OCI-LY7 (cell line): ENCODE results near the gene KREMEN1. TPM values are rescaled to one million over a fixed set of nuclear protein-coding genes. Genes with fewer than 3 reads are reported as not detected.

Experiments
- BruUV-seq: library from RNA; stranded (reverse); fragments of 400-500 nt; replicated peaks from 2 replicates; lab custom pipeline; 2021; lab: Mats Ljungman, UMichigan
- CTCF ChIA-PET: fragments of 300-600 bp; sonication (Branson Sonifier 250); formaldehyde crosslinking; loops from one replicate; lab custom pipeline; 2022; ENCODE audit warnings: antibody characterized with exemption; ENCODE audit not compliant: unreplicated experiment; lab: Charles Lee
- POLR2A ChIA-PET: fragments of 300-600 bp; sonication (Branson Sonifier 250); formaldehyde crosslinking; loops from one replicate; lab custom pipeline; 2022; ENCODE audit warnings: antibody characterized with exemption; lab: Charles Lee
- DNase-seq: peaks from one replicate; pipeline ENCODE4 v3.0.0-alpha.2; 2015; ENCODE audit warnings: low spot score
- H2AFZ ChIP-seq: fragments of 200-600 bp; sonication (generic), shearing (Covaris generic); 2 replicates; pipeline ENCODE4 v1.6.1; 2014; ENCODE audit warnings: mild to moderate bottlenecking, antibody characterized with exemption, low read length, moderate library complexity
- H3K27ac ChIP-seq: fragments of 200-600 bp; sonication (generic); 2 replicates; pipeline ENCODE4 v1.5.1; 2014; ENCODE audit warnings: mixed run types, low read depth, mild to moderate bottlenecking, moderate library complexity, low read length, inconsistent platforms; ENCODE audit not compliant: poor library complexity, severe bottlenecking
- H3K36me3 ChIP-seq: fragments of 200-600 bp; sonication (generic); 2 replicates; pipeline ENCODE4 v1.6.1; 2014; ENCODE audit warnings: mild to moderate bottlenecking, antibody characterized with exemption, low read length, moderate library complexity, mixed read lengths; ENCODE audit not compliant: insufficient read depth
- H3K4me1 ChIP-seq: fragments of 200-600 bp; sonication (generic); 2 replicates; pipeline ENCODE4 v1.5.1; 2014; ENCODE audit warnings: mild to moderate bottlenecking, low read length; ENCODE audit not compliant: insufficient read depth, poor library complexity, severe bottlenecking
- H3K4me2 ChIP-seq: fragments of 200-600 bp; sonication (generic); 2 replicates; pipeline ENCODE4 v1.6.1; 2014; ENCODE audit warnings: mild to moderate bottlenecking, low read length
- H3K4me3 ChIP-seq: fragments of 200-600 bp; sonication (generic); 2 replicates; pipeline ENCODE4 v1.5.1; 2014; ENCODE audit warnings: mild to moderate bottlenecking, low read depth, low read length; ENCODE audit not compliant: poor library complexity, severe bottlenecking
- H3K79me2 ChIP-seq: fragments of 200-600 bp; sonication (generic); 2 replicates; pipeline ENCODE4 v1.6.1; 2016; ENCODE audit warnings: low read depth, mild to moderate bottlenecking, low read length, moderate library complexity, mixed read lengths; ENCODE audit not compliant: insufficient read depth
- H3K9me2 ChIP-seq: fragments of 200-600 bp; sonication (generic); 2 replicates; pipeline ENCODE4 v1.6.1; 2016; ENCODE audit warnings: mild to moderate bottlenecking, low read length, mixed read lengths; ENCODE audit not compliant: insufficient read depth
- H3K9me3 ChIP-seq: fragments of 200-600 bp; sonication (generic); 2 replicates; pipeline ENCODE4 v1.6.1; 2014; ENCODE audit warnings: mild to moderate bottlenecking, mixed run types, low read length, mixed read lengths
- H4K20me1 ChIP-seq: fragments of 200-600 bp; sonication (generic); 2 replicates; pipeline ENCODE4 v1.6.1; 2014; ENCODE audit warnings: mild to moderate bottlenecking, antibody characterized with exemption, low read length, moderate library complexity, mixed read lengths; ENCODE audit not compliant: insufficient read depth
- EZH2phosphoT487 ChIP-seq: fragments of 200-600 bp; sonication (generic); IDR thresholded peaks from 2 replicates; pipeline ENCODE4 v1.6.1; 2018; ENCODE audit warnings: low read depth, borderline replicate concordance, mild to moderate bottlenecking, mixed run types, antibody characterized with exemption, low read length, moderate library complexity, mixed read lengths
- intact Hi-C: fragments of 100-400 bp; cut with micrococcal nuclease; formaldehyde crosslinking; loops from one replicate; pipeline ENCODE4 v1.10.0; 2022; ENCODE audit not compliant: unreplicated experiment
- total RNA-seq, 2 experiments: library from RNA; depleted of rRNA in 1 of 2; stranded (reverse); fragments of >200 nt in 1 of 2; shearing (Covaris generic) in 1 of 2; gene quantifications; 2 replicates each; pipeline ENCODE4 v1.2.3, GENCODE V29; 2014 to 2022
- TF ChIP-seq, protein P1 (sequence below): fragments of 200-600 bp; sonication (generic); conservative IDR thresholded peaks from 2 replicates; pipeline ENCODE4 v1.5.1; 2014; ENCODE audit warnings: mild to moderate bottlenecking, antibody characterized with exemption, low read length, moderate library complexity, mixed read lengths

KREMEN1 gene
- total RNA-seq, 2 experiments from 2014 or later = not detected

DNA sequence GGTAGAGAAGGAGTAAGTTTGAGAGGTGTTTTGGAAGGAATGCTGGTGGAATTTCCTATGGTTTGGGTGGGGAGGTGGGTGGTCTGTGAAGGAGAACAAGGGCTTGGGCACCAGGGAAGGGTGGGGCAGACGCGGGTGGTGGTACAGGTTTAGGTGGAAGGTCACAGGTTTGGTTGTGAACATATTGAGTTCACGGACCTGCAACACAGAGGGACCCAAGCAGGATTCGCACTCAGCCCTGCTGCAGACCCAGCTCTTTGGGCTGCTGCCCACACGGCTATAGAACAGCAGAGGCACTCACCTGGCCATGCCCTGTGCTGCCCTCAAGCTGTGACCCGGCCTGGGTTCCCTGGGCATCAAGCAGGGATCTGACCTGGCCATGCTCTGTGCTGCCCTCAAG lies 99.4 kb downstream of the KREMEN1 start:
- H4K20me1 ChIP-seq = no peaks in the 10 kb centered on the region
- no peak overlapping the region for H3K27ac ChIP-seq
- H2AFZ ChIP-seq = no peak overlapping the region
- intact Hi-C loops = no loop called here
- no peak overlapping the region for H3K4me3 ChIP-seq
- H3K9me3 ChIP-seq = 0 out of 2 replicates have a peak, but pooled peaks cover 6% of the 10 kb centered on the region
- POLR2A ChIA-PET = no interaction called here
- no TSS peak for BruUV-seq
- DNase-seq = no peak
- H3K4me2 ChIP-seq = no peak overlapping the region
- H3K9me2 ChIP-seq = no peaks in the 10 kb centered on the region
- TF ChIP-seq EZH2phosphoT487 = no peak
- TF ChIP-seq, protein P1, sequence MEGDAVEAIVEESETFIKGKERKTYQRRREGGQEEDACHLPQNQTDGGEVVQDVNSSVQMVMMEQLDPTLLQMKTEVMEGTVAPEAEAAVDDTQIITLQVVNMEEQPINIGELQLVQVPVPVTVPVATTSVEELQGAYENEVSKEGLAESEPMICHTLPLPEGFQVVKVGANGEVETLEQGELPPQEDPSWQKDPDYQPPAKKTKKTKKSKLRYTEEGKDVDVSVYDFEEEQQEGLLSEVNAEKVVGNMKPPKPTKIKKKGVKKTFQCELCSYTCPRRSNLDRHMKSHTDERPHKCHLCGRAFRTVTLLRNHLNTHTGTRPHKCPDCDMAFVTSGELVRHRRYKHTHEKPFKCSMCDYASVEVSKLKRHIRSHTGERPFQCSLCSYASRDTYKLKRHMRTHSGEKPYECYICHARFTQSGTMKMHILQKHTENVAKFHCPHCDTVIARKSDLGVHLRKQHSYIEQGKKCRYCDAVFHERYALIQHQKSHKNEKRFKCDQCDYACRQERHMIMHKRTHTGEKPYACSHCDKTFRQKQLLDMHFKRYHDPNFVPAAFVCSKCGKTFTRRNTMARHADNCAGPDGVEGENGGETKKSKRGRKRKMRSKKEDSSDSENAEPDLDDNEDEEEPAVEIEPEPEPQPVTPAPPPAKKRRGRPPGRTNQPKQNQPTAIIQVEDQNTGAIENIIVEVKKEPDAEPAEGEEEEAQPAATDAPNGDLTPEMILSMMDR = no peak
- H3K36me3 ChIP-seq = no peaks in the 10 kb centered on the region
- H3K79me2 ChIP-seq = no peaks in the 10 kb centered on the region
- peaks cover 3% of the 10 kb centered on the region for H3K4me1 ChIP-seq
- CTCF ChIA-PET = no interaction called here

- Histone ChIP-seq H3K27ac (no peak overlapping the region), H3K79me2 (no peaks in the 10 kb centered on the region), H3K9me2 (no peaks in the 10 kb centered on the region), H4K20me1 (no peaks in the 10 kb centered on the region), H3K4me3 (no peak overlapping the region), H3K36me3 (no peaks in the 10 kb centered on the region), H3K4me1 (no peaks in the 10 kb centered on the region), H2AFZ (no peak overlapping the region), H3K4me2 (no peak overlapping the region), H3K9me3 (0 out of 2 replicates have a peak, but pooled peaks cover 6% of the 10 kb centered on the region)
- TF ChIP-seq, protein P1 = no peak
- TF ChIP-seq EZH2phosphoT487 = no peak
- BruUV-seq = no TSS peak
- ChIA-PET POLR2A (no interaction called here), CTCF (no interaction called here)
- no peak for DNase-seq
- intact Hi-C loops = no loop called here
These were observed 102.5 kb downstream of the KREMEN1 start for GRCh38 chr22:29175312-29175835.

GRCh38 chr22:29183971-29184848 lies 111.4 kb downstream of the KREMEN1 start:
- H3K4me1 ChIP-seq = no peaks in the 10 kb centered on the region
- BruUV-seq = no TSS peak
- H3K9me3 ChIP-seq = no peaks in the 10 kb centered on the region
- no peaks in the 10 kb centered on the region for H3K79me2 ChIP-seq
- H3K9me2 ChIP-seq = no peaks in the 10 kb centered on the region
- no peaks in the 10 kb centered on the region for H4K20me1 ChIP-seq
- no peak overlapping the region for H3K27ac ChIP-seq
- H2AFZ ChIP-seq = no peak overlapping the region
- H3K4me2 ChIP-seq = no peak overlapping the region
- CTCF ChIA-PET = no interaction called here
- DNase-seq = no peak
- POLR2A ChIA-PET = no interaction called here
- H3K36me3 ChIP-seq = no peaks in the 10 kb centered on the region
- no peak overlapping the region for H3K4me3 ChIP-seq
- no peak for TF ChIP-seq EZH2phosphoT487
- TF ChIP-seq, protein P1 = no peak
- intact Hi-C loops = no loop called here
